ENCODE results near the gene ENOX1. TPM values are rescaled to one million over a fixed set of nuclear protein-coding genes. Genes with fewer than 3 reads are reported as not detected.

The ENOX1 gene
- total and polyA plus RNA-seq, 2 of the 8 experiments (the other 6 are each of a cell fraction or from before 2014, with no cell fraction given): 0.23 to 0.37 TPM

DNA sequence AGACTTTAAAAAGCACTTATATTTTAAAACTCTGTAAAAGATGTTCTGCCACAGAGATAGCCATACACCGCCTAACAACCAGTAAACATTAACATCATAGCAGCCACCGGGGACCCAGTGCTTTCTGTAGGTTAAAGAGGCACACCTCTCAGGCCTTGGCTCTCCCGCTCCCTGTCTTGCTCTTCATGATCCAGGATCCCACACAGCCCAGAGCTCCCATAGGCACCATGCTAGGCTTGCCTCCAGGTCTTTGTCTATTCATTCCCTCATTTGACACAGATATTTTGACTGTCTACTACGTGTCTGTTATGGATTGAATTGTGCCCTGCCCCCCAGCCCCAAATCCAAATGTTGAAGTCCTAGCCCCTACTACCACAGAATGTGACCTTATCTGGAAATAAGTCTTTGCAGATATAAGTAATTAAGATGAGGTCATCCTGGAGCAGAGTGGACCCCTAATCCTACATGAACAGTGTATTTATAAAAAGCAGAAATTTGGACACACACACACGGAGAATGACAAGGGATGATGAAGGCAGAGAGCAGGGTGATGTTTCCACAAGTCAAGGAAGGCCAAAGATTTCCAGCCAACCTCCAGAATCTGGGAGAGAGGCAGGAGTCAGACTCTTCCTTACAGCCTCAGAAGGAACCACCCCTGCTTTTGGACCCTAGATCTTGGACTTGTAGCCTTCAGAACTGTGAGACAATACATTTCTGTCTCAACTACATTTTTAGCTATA is 490.8 kb downstream of the ENOX1 start:
- FAIRE-seq: no peak
- POLR2A ChIA-PET (ENCODE audit: partially characterized antibody): interaction anchor here (0.5 kb wide), 1 partner anchor 14 kb away, joined by 5 read pairs; no protein-coding TSS in a partner anchor

More for the DNA sequence above, 490.8 kb downstream of the ENOX1 start:
- Histone ChIP-seq H3K23ac (ENCODE audit: insufficient read length) (no peak overlapping the region), H3K4me3 (ENCODE audit: extremely low read depth in 1 of 4, insufficient read depth in 2 of 4, low read depth in 3 of 4, low read length in 4 of 4) (no peak overlapping the region), H3K79me1 (ENCODE audit: low read depth, low read length) (no peaks in the 10 kb centered on the region), H2BK20ac (ENCODE audit: low read length) (no peak overlapping the region), H2BK5ac (ENCODE audit: low read depth, low read length) (no peak overlapping the region), H2BK120ac (replicated peaks; ENCODE audit: low read depth, low read length) (no peak overlapping the region), H3K9ac (replicated peaks in 1 of 4; ENCODE audit: extremely low read depth in 1 of 4, low read depth in 3 of 4, low read length in 3 of 4) (no peak overlapping the region), H3K18ac (ENCODE audit: extremely low read depth, low read length) (no peak overlapping the region), H3K27me3 (replicated peaks in 1 of 4; ENCODE audit: control insufficient read depth in 3 of 4, extremely low read depth in 1 of 4, insufficient read depth in 3 of 4, low read length in 3 of 4) (no peaks in the 10 kb centered on the region), H3K36me3 (ENCODE audit: control insufficient read depth in 2 of 4, insufficient read depth in 4 of 4, low read length in 3 of 4) (no peaks in the 10 kb centered on the region), H3K9me3 (ENCODE audit: insufficient read depth in 2 of 2, low read depth in 1 of 2, low read length in 1 of 2) (no peaks in the 10 kb centered on the region), H3K4me1 (replicated peaks in 1 of 4; ENCODE audit: control insufficient read depth in 3 of 4, insufficient read depth in 4 of 4, low read length in 3 of 4) (0 out of 7 replicates have a peak, but pooled peaks cover 0 to 2% (median 0%) of the 10 kb centered on the region in 4 experiments), H3K4me2 (ENCODE audit: insufficient read depth in 1 of 2, low read depth in 2 of 2, low read length in 2 of 2) (no peak overlapping the region), H4K91ac (replicated peaks; ENCODE audit: insufficient read length, low read length) (no peak overlapping the region), H3K4ac (replicated peaks; ENCODE audit: insufficient read length, low read depth, low read length) (no peak overlapping the region), H2AK5ac (ENCODE audit: low read depth, low read length) (no peak overlapping the region), H4K20me1 (replicated peaks in 1 of 2; ENCODE audit: control insufficient read depth in 1 of 2, insufficient read depth in 2 of 2, low read length in 2 of 2) (no peaks in the 10 kb centered on the region), H3K23me2 (ENCODE audit: low read depth, low read length) (peaks cover 9% of the 10 kb centered on the region; the same call in 1 of the 2 replicates), H3K14ac (ENCODE audit: insufficient read length) (no peak overlapping the region), H2AFZ (ENCODE audit: low read length) (no peak overlapping the region), H4K8ac (ENCODE audit: extremely low read depth, insufficient read depth, low read length) (no peak overlapping the region), H4K5ac (ENCODE audit: insufficient read length, low read depth, low read length) (no peak overlapping the region), H2BK12ac (ENCODE audit: low read depth, low read length) (no peak overlapping the region), H3K79me2 (ENCODE audit: control insufficient read depth in 1 of 2, insufficient read depth in 2 of 2, low read length in 2 of 2) (no peaks in the 10 kb centered on the region), H3K27ac (ENCODE audit: low read depth, low read length) (no peak overlapping the region), H3K56ac (replicated peaks; ENCODE audit: insufficient read length, low read depth, low read length) (no peak overlapping the region), H2BK15ac (ENCODE audit: low read length) (no peak overlapping the region)
- TF ChIP-seq NRF1 (IDR thresholded peaks at IDR 0.05; ENCODE audit: low read depth, low read length) (no peak), SP4 (IDR thresholded peaks at IDR 0.05; ENCODE audit: low read length) (no peak), RFX5 (IDR thresholded peaks at IDR 0.05; ENCODE audit: borderline replicate concordance, low read depth, low read length) (no peak), SIX5 (IDR thresholded peaks at IDR 0.05; ENCODE audit: low read depth, low read length) (no peak), SP2 (IDR thresholded peaks at IDR 0.05; ENCODE audit: low read length) (no peak)
- CTCF ChIA-PET (ENCODE audit: partially characterized antibody): interaction anchor here (1.0 kb wide), 1 partner anchor 10 kb away, joined by 4 read pairs; no protein-coding TSS in a partner anchor
- no peak for DNase-seq (ENCODE audit: low read depth in 1 of 2, low spot score in 2 of 2)
- 74% methylated on average over 5 of the region's 5 CpGs; no CpG with 5 or more reads in 1 of the 2 experiments for WGBS, 2 experiments (ENCODE audit: extremely low coverage in 1 of 2, insufficient coverage in 1 of 2, insufficient read length in 1 of 2, insufficient replicate concordance in 2 of 2, low coverage in 1 of 2, low lambda C conversion rate in 2 of 2, missing lambda C conversion rate in 1 of 2)

Data from H1 (cell line).